ENCODE measurements around the gene DGAT2.

Gene DGAT2, protein sequence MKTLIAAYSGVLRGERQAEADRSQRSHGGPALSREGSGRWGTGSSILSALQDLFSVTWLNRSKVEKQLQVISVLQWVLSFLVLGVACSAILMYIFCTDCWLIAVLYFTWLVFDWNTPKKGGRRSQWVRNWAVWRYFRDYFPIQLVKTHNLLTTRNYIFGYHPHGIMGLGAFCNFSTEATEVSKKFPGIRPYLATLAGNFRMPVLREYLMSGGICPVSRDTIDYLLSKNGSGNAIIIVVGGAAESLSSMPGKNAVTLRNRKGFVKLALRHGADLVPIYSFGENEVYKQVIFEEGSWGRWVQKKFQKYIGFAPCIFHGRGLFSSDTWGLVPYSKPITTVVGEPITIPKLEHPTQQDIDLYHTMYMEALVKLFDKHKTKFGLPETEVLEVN

DNA sequence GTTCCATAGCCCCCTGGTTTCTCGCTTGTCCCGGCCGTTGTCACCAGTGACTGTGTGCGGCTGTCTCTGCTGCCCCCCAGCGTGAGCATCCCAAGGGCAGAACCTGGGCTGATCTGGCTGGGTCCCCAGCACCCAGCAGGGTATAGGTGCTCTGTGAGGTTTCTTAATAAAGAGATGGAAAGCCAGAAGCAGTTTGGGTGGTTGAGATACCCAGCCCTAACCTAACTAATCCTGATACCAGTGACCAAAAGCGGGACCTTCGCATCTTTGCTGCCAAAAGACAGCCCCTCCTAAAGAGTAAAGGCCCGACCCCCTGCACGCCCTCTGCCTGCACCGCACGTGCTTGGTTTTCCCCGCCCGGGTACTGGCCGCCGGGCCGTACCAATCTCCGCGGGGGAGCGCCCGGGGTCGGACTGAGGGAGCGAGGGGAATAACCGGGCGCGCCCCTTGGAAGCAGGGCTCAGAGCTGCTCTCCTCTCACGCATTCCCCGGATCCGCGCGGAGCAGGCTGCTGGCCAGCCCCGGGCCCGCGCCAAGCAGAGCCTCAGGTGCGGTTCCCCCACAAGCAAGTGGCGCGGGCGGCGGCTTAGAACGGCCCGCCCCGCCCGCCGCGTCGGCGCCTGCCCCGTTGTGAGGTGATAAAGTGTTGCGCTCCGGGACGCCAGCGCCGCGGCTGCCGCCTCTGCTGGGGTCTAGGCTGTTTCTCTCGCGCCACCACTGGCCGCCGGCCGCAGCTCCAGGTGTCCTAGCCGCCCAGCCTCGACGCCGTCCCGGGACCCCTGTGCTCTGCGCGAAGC is at the start of gene DGAT2:
Gene DGAT2 (plus strand): TSS at position 667 of the 797 bp plus-strand sequence. CDS start 214 bp downstream, outside the sequence.
- Histone ChIP-seq H3K36me3 (ENCODE audit: insufficient read depth, low read length) (no peaks in the 10 kb centered on the region), H3K4me3 (peak within 1 kb of the TSS; percentile 77), H3K27ac (peak within 1 kb of the TSS; percentile 93), H3K9ac (ENCODE audit: insufficient read length) (peak within 1 kb of the TSS; percentile 98), H3K9me3 (ENCODE audit: low read depth, low read length) (no peaks in the 10 kb centered on the region)
- TF ChIP-seq POLR2AphosphoS5 (IDR thresholded peaks at IDR 0.05; ENCODE audit: borderline replicate concordance, low read depth, low read length) (peak; percentile 66), FOXP2 (optimal IDR thresholded peaks at IDR 0.05; ENCODE audit: control extremely low read depth, extremely low read length, insufficient read depth) (no peak), EZH2 (IDR thresholded peaks at IDR 0.05) (no peak)
- peak; percentile 16 for DNase-seq (ENCODE audit: low read depth, low spot score)

DNA sequence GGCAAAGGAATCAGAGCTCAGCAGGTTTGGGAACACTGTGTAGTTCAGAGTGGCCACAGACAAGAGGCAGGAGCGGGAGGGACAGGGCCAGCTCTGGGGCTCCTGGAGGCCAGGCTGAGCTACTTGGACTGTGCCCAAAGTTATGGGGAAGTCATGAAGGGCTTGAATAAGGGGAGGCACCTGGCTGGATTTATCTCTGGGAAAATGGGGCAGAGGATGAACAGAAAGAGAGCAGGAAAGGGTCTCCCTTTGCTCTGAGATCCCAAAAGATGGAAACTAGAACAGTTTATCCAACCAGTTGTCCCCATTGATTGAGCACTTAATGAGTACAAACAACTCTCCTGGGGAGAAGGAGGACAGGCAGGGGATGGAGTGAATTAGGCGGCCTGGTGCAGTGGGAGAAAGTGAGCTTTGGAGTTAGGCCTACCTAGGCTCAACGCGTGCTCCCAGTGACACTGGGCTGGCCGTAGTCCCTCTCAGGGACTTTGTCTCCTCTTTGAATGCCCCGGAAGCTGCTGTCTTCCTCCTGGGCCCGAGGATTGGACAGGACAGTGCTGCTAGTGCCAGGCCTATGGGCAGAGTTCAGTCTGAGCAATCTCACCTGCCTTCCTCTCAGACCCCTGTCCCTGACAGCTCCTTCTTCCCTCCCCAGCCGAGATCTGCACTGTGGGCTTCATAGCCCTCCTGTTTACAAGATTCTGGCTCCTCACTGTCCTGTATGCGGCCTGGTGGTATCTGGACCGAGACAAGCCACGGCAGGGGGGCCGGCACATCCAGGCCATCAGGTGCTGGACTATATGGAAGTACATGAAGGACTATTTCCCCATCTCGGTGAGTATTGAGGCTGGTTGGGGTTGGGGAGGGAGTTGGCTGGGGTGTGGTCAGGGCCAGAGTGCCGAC is 49.0 kb upstream of the DGAT2 start:
- no peaks in the 10 kb centered on the region for H3K36me3 ChIP-seq (ENCODE audit: insufficient read depth, low read length)
- H3K9ac ChIP-seq (ENCODE audit: insufficient read length), result no peak overlapping the region
- H3K9me3 ChIP-seq (ENCODE audit: low read depth, low read length), result no peaks in the 10 kb centered on the region
- no peak for TF ChIP-seq FOXP2 (optimal IDR thresholded peaks at IDR 0.05; ENCODE audit: control extremely low read depth, extremely low read length, insufficient read depth)
- TF ChIP-seq POLR2AphosphoS5 (IDR thresholded peaks at IDR 0.05; ENCODE audit: borderline replicate concordance, low read depth, low read length), result no peak
- TF ChIP-seq EZH2 (IDR thresholded peaks at IDR 0.05), result no peak
- no peak overlapping the region for H3K4me3 ChIP-seq
- no peak for DNase-seq (ENCODE audit: low read depth, low spot score)
- no peak overlapping the region for H3K27ac ChIP-seq

DNA sequence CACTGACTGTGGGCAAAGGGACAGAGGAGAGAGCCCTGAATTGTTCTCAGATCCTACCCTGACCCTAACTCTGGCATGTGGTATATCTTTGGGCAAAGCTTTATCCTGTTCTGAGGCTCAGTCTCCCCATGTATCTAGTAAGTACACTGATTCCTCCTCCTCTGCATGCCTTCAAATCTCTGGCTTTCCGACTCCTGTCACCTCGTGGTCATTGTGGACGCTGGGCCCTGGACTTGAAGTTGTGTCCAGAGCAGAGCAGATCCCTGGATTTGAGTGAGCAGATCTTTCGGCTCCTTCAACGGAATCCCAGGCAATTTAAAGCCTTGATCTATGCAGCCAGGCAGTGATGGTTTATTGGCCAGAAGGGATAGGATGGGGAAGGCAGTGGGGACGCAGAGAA is 47.9 kb upstream of the DGAT2 start:
- no peak for DNase-seq (ENCODE audit: low read depth, low spot score)
- no peak overlapping the region for H3K9ac ChIP-seq (ENCODE audit: insufficient read length)
- no peak overlapping the region for H3K27ac ChIP-seq
- H3K36me3 ChIP-seq (ENCODE audit: insufficient read depth, low read length), result no peaks in the 10 kb centered on the region
- TF ChIP-seq FOXP2 (optimal IDR thresholded peaks at IDR 0.05; ENCODE audit: control extremely low read depth, extremely low read length, insufficient read depth), result no peak
- TF ChIP-seq EZH2 (IDR thresholded peaks at IDR 0.05), result no peak
- TF ChIP-seq POLR2AphosphoS5 (IDR thresholded peaks at IDR 0.05; ENCODE audit: borderline replicate concordance, low read depth, low read length), result no peak
- no peak overlapping the region for H3K4me3 ChIP-seq
- H3K9me3 ChIP-seq (ENCODE audit: low read depth, low read length), result no peaks in the 10 kb centered on the region

DNA sequence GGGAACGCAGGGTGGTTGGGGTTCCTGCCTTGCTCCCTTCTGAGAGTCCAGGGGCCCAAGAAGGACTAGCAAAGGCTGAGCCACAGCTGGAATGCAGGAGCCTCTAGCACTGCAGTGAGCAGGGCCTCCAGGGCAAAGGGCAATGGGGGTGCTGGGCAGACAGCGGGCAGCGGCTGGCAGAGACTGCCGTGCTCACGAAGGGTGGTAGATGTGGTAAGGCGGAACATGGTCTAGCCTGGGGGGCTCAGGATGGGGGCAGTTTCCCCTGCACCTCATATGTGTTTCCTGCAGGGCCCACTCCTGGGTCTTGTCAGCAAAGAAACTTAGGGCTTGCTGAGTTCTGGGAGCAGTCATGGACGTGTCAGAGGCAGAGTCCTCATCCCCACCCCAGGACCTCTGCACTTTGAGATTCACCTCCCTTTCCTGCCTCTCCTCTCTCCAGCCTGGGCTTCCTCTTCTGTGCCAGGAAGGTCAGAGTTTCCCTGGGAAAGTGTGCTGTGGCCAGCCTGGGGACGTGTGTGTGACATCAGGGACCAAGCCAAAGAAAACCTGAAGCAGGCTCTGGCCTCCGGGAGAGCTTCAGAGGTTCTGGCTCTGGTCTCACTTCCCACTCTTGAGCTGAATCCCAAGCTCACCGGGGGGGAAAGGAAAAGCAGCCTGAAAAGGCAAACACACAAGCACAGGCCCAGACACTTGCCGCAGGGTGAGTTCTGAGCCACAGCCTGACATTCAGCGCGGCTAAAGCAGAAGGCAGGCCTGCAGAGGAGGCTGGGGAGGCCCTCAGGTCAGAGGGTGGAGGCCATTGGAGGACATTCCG is 46.5 kb upstream of the DGAT2 start:
- Histone ChIP-seq H3K36me3 (ENCODE audit: insufficient read depth, low read length) (no peaks in the 10 kb centered on the region), H3K9ac (ENCODE audit: insufficient read length) (no peak overlapping the region), H3K9me3 (ENCODE audit: low read depth, low read length) (no peaks in the 10 kb centered on the region), H3K27ac (no peak overlapping the region), H3K4me3 (no peak overlapping the region)
- TF ChIP-seq EZH2 (IDR thresholded peaks at IDR 0.05) (no peak), FOXP2 (optimal IDR thresholded peaks at IDR 0.05; ENCODE audit: control extremely low read depth, extremely low read length, insufficient read depth) (no peak), POLR2AphosphoS5 (IDR thresholded peaks at IDR 0.05; ENCODE audit: borderline replicate concordance, low read depth, low read length) (no peak)
- no peak for DNase-seq (ENCODE audit: low read depth, low spot score)

DNA sequence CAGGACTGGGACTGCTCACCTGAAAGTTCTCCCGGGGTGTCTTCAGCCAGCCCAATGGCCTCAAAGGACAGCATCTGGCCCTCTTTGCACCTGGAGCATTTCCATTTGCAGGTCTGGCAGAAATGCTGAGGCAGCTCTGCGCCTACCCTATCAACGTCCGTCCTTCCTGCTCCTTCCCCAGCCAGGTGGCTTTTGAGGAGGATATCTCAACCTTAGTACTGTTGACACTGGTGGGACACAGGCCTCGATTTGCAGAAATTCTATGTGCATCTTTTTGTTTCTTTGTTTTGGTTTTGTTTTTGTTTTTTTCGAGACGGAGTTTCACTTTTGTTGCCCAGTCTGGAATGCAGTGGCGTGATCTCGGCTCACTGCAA is 45.9 kb upstream of the DGAT2 start:
- Histone ChIP-seq H3K36me3 (ENCODE audit: insufficient read depth, low read length) (no peaks in the 10 kb centered on the region), H3K9ac (ENCODE audit: insufficient read length) (no peak overlapping the region), H3K9me3 (ENCODE audit: low read depth, low read length) (no peaks in the 10 kb centered on the region), H3K27ac (no peak overlapping the region), H3K4me3 (no peak overlapping the region)
- no peak for DNase-seq (ENCODE audit: low read depth, low spot score)
- TF ChIP-seq FOXP2 (optimal IDR thresholded peaks at IDR 0.05; ENCODE audit: control extremely low read depth, extremely low read length, insufficient read depth), result no peak
- TF ChIP-seq EZH2 (IDR thresholded peaks at IDR 0.05), result no peak
- no peak for TF ChIP-seq POLR2AphosphoS5 (IDR thresholded peaks at IDR 0.05; ENCODE audit: borderline replicate concordance, low read depth, low read length)

DNA sequence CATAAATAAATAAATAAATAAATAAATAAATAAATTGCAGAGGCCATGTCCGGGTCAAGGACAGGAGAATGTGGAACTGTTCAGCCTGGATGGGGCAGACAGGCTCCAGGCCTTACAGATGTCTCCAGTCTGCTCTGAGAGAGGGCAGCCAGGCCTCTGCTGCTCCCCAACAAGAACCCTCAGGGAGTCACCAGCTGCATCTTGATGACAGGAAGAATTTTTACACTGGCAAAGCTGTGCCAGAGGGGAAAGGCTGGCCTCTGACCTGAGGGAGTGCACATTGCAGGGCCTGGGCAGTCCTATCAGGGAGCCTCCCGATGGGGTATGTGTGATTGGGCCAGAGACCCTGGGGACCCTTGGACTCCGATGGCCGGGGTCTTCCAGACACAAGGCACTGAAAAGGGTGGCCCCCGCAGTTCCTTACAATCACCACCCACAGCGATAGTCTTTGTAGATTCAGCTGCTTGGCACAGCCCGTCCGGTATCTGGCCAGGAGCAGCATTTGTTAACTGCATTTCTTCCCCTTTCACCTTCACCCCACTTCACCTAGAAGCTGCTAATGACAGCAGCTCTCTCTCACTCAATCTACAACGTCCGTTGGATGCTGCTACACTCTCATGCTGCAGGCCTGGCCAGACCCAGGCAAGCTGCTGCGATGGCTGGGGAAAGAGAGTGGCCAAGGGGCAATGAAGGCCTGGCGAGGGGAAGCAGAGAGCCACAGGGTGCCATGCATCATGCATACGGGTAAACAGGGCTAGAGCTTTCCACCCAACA is 42.8 kb upstream of the DGAT2 start:
- Histone ChIP-seq H3K4me3 (no peak overlapping the region), H3K27ac (no peak overlapping the region), H3K36me3 (ENCODE audit: insufficient read depth, low read length) (no peaks in the 10 kb centered on the region), H3K9ac (ENCODE audit: insufficient read length) (no peak overlapping the region), H3K9me3 (ENCODE audit: low read depth, low read length) (no peaks in the 10 kb centered on the region)
- DNase-seq (ENCODE audit: low read depth, low spot score), result no peak
- no peak for TF ChIP-seq POLR2AphosphoS5 (IDR thresholded peaks at IDR 0.05; ENCODE audit: borderline replicate concordance, low read depth, low read length)
- no peak for TF ChIP-seq EZH2 (IDR thresholded peaks at IDR 0.05)
- TF ChIP-seq FOXP2 (optimal IDR thresholded peaks at IDR 0.05; ENCODE audit: control extremely low read depth, extremely low read length, insufficient read depth), result no peak

DNA sequence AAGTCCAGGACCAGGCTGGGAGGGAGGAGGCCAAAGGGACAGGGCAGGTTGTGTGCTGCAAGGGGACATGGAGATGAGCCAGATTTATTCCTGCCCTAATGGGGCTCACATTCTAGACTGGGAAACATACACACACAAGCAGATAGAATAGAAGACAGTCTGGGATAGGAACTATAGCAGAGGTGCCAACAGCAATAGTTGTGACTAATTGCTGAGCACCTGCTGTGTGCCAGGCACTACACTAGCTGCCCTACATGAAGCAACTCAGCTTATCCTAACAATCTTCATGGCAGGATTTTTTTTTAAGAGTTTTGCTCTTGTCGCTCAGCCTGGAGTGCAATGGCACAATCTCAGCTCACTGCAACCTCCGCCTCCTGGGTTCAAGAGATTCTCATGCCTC is 39.6 kb upstream of the DGAT2 start:
- no peak overlapping the region for H3K9ac ChIP-seq (ENCODE audit: insufficient read length)
- no peak overlapping the region for H3K4me3 ChIP-seq
- H3K36me3 ChIP-seq (ENCODE audit: insufficient read depth, low read length), result no peaks in the 10 kb centered on the region
- TF ChIP-seq EZH2 (IDR thresholded peaks at IDR 0.05), result no peak
- no peak for TF ChIP-seq FOXP2 (optimal IDR thresholded peaks at IDR 0.05; ENCODE audit: control extremely low read depth, extremely low read length, insufficient read depth)
- TF ChIP-seq POLR2AphosphoS5 (IDR thresholded peaks at IDR 0.05; ENCODE audit: borderline replicate concordance, low read depth, low read length), result no peak
- no peak overlapping the region for H3K27ac ChIP-seq
- H3K9me3 ChIP-seq (ENCODE audit: low read depth, low read length), result no peaks in the 10 kb centered on the region
- DNase-seq (ENCODE audit: low read depth, low spot score), result no peak

All from SK-N-MC (cell line).